Neural cell (in vitro differentiated cells): ENCODE results near the gene KRTAP5-10. TPM values are rescaled to one million over a fixed set of nuclear protein-coding genes. Genes with fewer than 3 reads are reported as not detected.

Experiments
- H2AFZ ChIP-seq: fragments of 200-600, 300-800 bp; sonication (generic), shearing (Covaris generic); 2 replicates; pipeline ENCODE4 v1.6.0; 2014; ENCODE audit warnings: low read depth, mild to moderate bottlenecking, antibody characterized with exemption, low read length, moderate library complexity
- H3F3A ChIP-seq: fragments of 200-600 bp; shearing (Covaris generic); 2 replicates; pipeline ENCODE4 v1.6.1; 2016; ENCODE audit warnings: mild to moderate bottlenecking, moderate library complexity, mixed read lengths, antibody characterized with exemption, low read length; ENCODE audit not compliant: insufficient read depth, poor library complexity, severe bottlenecking
- H3K27ac ChIP-seq: fragments of 200-600, 300-800 bp; sonication (generic), shearing (Covaris generic); 2 replicates; pipeline ENCODE4 v1.5.1; 2014; ENCODE audit warnings: mild to moderate bottlenecking, low read length, moderate library complexity
- H3K27me3 ChIP-seq: fragments of 300-800, 200-600 bp; sonication (generic), shearing (Covaris generic); 2 replicates; pipeline ENCODE4 v1.6.0; 2014; ENCODE audit warnings: mild to moderate bottlenecking, low read depth, low read length, moderate library complexity; ENCODE audit not compliant: insufficient read depth
- H3K36me3 ChIP-seq: fragments of 300-800, 200-600 bp; sonication (generic), shearing (Covaris generic); 2 replicates; pipeline ENCODE4 v1.5.1; 2014; ENCODE audit warnings: mild to moderate bottlenecking, antibody characterized with exemption, low read length, moderate library complexity; ENCODE audit not compliant: insufficient read depth
- H3K4me2 ChIP-seq: fragments of 300-800, 200-600 bp; sonication (generic), shearing (Covaris generic); 2 replicates; pipeline ENCODE4 v1.6.0; 2014; ENCODE audit warnings: mild to moderate bottlenecking, low read length
- H3K4me3 ChIP-seq: fragments of 300-800, 200-600 bp; sonication (generic), shearing (Covaris generic); 2 replicates; pipeline ENCODE4 v1.5.1; 2014; ENCODE audit warnings: mild to moderate bottlenecking, low read length, moderate library complexity
- H3K79me2 ChIP-seq: fragments of 200-600 bp; shearing (Covaris generic); replicated peaks from 2 replicates; pipeline ENCODE4 v1.6.0; 2014; ENCODE audit warnings: mild to moderate bottlenecking, low read length, moderate library complexity; ENCODE audit not compliant: insufficient read depth
- H3K9ac ChIP-seq: fragments of 300-800, 200-600 bp; sonication (generic), shearing (Covaris generic); 2 replicates; pipeline ENCODE4 v1.6.1; 2016; ENCODE audit warnings: mild to moderate bottlenecking, low read length, mixed read lengths
- H3K9me2 ChIP-seq: fragments of 200-600 bp; shearing (Covaris generic); 2 replicates; pipeline ENCODE4 v1.6.1; 2016; ENCODE audit warnings: mild to moderate bottlenecking, low read length, mixed read lengths; ENCODE audit not compliant: insufficient read depth
- H3K9me3 ChIP-seq: fragments of 200-600, 300-800 bp; sonication (generic), shearing (Covaris generic); 2 replicates; pipeline ENCODE4 v1.6.1; 2016; ENCODE audit warnings: mild to moderate bottlenecking, mixed run types, low read length, moderate library complexity, mixed read lengths
- H4K20me1 ChIP-seq: fragments of 200-600 bp; shearing (Covaris generic); 2 replicates; pipeline ENCODE4 v1.6.1; 2016; ENCODE audit warnings: mild to moderate bottlenecking, mixed run types; ENCODE audit not compliant: insufficient read depth
- CTCF ChIP-seq: fragments of 450-650 bp; IDR thresholded peaks from 2 replicates; pipeline ENCODE4 v1.5.1; 2014; ENCODE audit warnings: antibody characterized with exemption, mild to moderate bottlenecking, moderate library complexity; ENCODE audit not compliant: poor library complexity, severe bottlenecking
- EP300 ChIP-seq: fragments of 450-650 bp; conservative IDR thresholded peaks from 2 replicates; pipeline ENCODE4 v1.6.1; 2014; ENCODE audit warnings: antibody characterized with exemption, mild to moderate bottlenecking, moderate library complexity; ENCODE audit not compliant: poor library complexity, severe bottlenecking
- EZH2 ChIP-seq: fragments of 200-600, 300-800 bp; shearing (Covaris generic), sonication (generic); IDR thresholded peaks from 2 replicates; pipeline ENCODE4 v1.6.1; 2014; ENCODE audit warnings: antibody characterized with exemption, low read length, borderline replicate concordance, mild to moderate bottlenecking; ENCODE audit not compliant: insufficient read depth, poor library complexity, severe bottlenecking
- MXI1 ChIP-seq: fragments of 450-650 bp; conservative IDR thresholded peaks from 2 replicates; pipeline ENCODE4 v1.6.1; 2014; ENCODE audit warnings: antibody characterized with exemption, mild to moderate bottlenecking; ENCODE audit not compliant: poor library complexity, severe bottlenecking
- POLR2AphosphoS5 ChIP-seq: IDR thresholded peaks from 2 replicates; pipeline ENCODE4 v1.6.1; 2012
- RAD21 ChIP-seq: fragments of 450-650 bp; conservative IDR thresholded peaks from 2 replicates; pipeline ENCODE4 v1.6.1; 2014; ENCODE audit warnings: antibody characterized with exemption, mild to moderate bottlenecking, moderate library complexity
- SMC3 ChIP-seq: fragments of 450-650 bp; conservative IDR thresholded peaks from 2 replicates; pipeline ENCODE4 v1.6.1; 2014; ENCODE audit warnings: antibody characterized with exemption, mild to moderate bottlenecking, moderate library complexity; ENCODE audit not compliant: poor library complexity
- TAF1 ChIP-seq: IDR thresholded peaks from 2 replicates; pipeline ENCODE4 v1.6.1; 2012; ENCODE audit warnings: low read depth
- polyA minus RNA-seq: library from RNA; depleted of rRNA, polyadenylated mRNA; stranded (reverse); fragments of >200 nt; gene quantifications from 2 replicates; pipeline ENCODE4 v1.2.3, GENCODE V29; 2014
- polyA plus RNA-seq: library from polyadenylated mRNA; depleted of rRNA; stranded (reverse); fragments of >200 nt; gene quantifications from 2 replicates; pipeline ENCODE4 v1.2.3, GENCODE V29; 2014
- TF ChIP-seq, protein P1 (sequence below): IDR thresholded peaks from 2 replicates; pipeline ENCODE4 v1.6.1; 2012; ENCODE audit warnings: borderline replicate concordance

The KRTAP5-10 gene
- polyA plus RNA-seq (0.62 TPM in 1 of 2 replicates, not detected in the other), polyA minus RNA-seq (not detected in 2 replicates)

GRCh38 chr11:71565263-71565662 lies at the start of gene KRTAP5-10:
TSS of gene KRTAP5-10 (plus strand) at chr11:71565563. CDS start at chr11:71565588, 25 bp downstream.
- Histone ChIP-seq H3K4me2 (no peak within 1 kb of the TSS), H4K20me1 (no peaks in the 10 kb centered on the region)
- TF ChIP-seq EZH2 (no peak), EP300 (no peak), MXI1 (no peak), TAF1 (no peak), CTCF (no peak), RAD21 (no peak), SMC3 (no peak), POLR2AphosphoS5 (no peak)
- TF ChIP-seq, protein P1, sequence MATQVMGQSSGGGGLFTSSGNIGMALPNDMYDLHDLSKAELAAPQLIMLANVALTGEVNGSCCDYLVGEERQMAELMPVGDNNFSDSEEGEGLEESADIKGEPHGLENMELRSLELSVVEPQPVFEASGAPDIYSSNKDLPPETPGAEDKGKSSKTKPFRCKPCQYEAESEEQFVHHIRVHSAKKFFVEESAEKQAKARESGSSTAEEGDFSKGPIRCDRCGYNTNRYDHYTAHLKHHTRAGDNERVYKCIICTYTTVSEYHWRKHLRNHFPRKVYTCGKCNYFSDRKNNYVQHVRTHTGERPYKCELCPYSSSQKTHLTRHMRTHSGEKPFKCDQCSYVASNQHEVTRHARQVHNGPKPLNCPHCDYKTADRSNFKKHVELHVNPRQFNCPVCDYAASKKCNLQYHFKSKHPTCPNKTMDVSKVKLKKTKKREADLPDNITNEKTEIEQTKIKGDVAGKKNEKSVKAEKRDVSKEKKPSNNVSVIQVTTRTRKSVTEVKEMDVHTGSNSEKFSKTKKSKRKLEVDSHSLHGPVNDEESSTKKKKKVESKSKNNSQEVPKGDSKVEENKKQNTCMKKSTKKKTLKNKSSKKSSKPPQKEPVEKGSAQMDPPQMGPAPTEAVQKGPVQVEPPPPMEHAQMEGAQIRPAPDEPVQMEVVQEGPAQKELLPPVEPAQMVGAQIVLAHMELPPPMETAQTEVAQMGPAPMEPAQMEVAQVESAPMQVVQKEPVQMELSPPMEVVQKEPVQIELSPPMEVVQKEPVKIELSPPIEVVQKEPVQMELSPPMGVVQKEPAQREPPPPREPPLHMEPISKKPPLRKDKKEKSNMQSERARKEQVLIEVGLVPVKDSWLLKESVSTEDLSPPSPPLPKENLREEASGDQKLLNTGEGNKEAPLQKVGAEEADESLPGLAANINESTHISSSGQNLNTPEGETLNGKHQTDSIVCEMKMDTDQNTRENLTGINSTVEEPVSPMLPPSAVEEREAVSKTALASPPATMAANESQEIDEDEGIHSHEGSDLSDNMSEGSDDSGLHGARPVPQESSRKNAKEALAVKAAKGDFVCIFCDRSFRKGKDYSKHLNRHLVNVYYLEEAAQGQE = no peak

GRCh38 chr11:71518506-71519471 lies 46.6 kb upstream of the KRTAP5-10 start:
- Histone ChIP-seq H2AFZ (no peak overlapping the region), H3K4me3 (no peak overlapping the region), H3K27ac (no peak overlapping the region), H3K9me2 (no peaks in the 10 kb centered on the region), H3K36me3 (no peaks in the 10 kb centered on the region), H3F3A (no peaks in the 10 kb centered on the region), H3K79me2 (no peaks in the 10 kb centered on the region), H3K4me2 (no peak overlapping the region), H4K20me1 (no peaks in the 10 kb centered on the region), H3K9ac (no peak overlapping the region), H3K9me3 (no peaks in the 10 kb centered on the region), H3K27me3 (no peaks in the 10 kb centered on the region)
- TF ChIP-seq SMC3 (no peak), MXI1 (no peak), EZH2 (no peak), RAD21 (no peak), TAF1 (no peak), EP300 (no peak)

More at GRCh38 chr11:71565263-71565662, at the start of gene KRTAP5-10:
- Histone ChIP-seq H3K9me3 (no peaks in the 10 kb centered on the region), H3K9me2 (no peaks in the 10 kb centered on the region), H3K27me3 (no peaks in the 10 kb centered on the region), H3K79me2 (no peaks in the 10 kb centered on the region), H3K27ac (no peak within 1 kb of the TSS), H3K9ac (no peak within 1 kb of the TSS), H2AFZ (no peak within 1 kb of the TSS), H3F3A (no peaks in the 10 kb centered on the region), H3K4me3 (no peak within 1 kb of the TSS), H3K36me3 (no peaks in the 10 kb centered on the region)
